ENCODE results near the gene PHACTR3. TPM values are rescaled to one million over a fixed set of nuclear protein-coding genes. Genes with fewer than 3 reads are reported as not detected.

The PHACTR3 gene
- polyA plus RNA-seq, 1 donor, result 8.3 TPM

DNA sequence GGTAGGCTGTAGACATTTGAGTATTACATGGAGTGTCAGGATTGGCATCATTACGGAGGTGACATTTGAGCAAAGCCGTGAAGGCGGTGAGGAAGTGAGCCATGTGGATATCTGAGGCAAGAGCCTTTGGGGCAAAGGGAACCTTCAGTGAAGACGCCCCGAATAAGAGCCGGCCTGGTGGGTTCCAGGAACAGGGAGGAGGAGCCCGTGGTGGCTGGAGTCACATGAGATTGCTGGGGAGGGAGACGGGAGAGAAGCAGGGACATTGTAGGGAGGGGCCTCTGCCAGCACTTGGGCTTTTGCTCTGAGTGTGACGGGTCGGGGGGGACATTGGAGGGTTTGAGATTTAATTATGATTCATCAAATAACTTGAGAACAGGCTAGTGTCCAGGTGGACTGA lies 78.3 kb downstream of the PHACTR3 start:
- Histone ChIP-seq H3K27me3 (ENCODE audit: control insufficient read depth, insufficient read depth, low read length) (no peaks in the 10 kb centered on the region), H3K36me3 (ENCODE audit: control insufficient read depth, insufficient read depth, low read length) (no peaks in the 10 kb centered on the region), H3K27ac (ENCODE audit: low read length) (no peak overlapping the region), H3K4me3 (ENCODE audit: low read length) (no peak overlapping the region), H3K4me1 (ENCODE audit: control insufficient read depth, insufficient read depth, low read length) (no peaks in the 10 kb centered on the region), H3K9me3 (ENCODE audit: control insufficient read depth, low read depth, low read length) (no peaks in the 10 kb centered on the region)
- no peak for DNase-seq
- WGBS (ENCODE audit: insufficient coverage, low lambda C conversion rate), result no CpG with 5 or more reads among the region's 10 CpGs

DNA sequence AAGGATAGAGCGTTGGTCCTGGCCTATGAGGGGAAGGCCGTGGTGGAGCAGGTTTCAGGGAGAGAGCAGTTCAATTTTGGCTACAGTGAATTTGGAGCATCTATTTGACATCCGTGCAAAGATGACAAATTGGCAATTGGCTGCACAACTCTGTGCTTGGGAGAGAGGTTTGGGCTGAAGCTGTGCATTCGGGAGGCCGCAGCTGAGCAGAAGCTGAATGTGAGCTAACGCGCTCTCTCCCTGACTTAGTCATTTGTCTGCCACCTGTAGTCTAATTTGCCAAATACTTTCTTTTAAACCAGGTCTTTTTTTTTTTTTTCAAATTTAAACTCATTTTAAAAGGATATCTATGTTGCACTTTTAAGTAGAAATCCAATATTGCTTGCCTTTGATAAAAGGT lies 78.8 kb downstream of the PHACTR3 start:
- H3K27ac ChIP-seq (ENCODE audit: low read length), result no peak overlapping the region
- H3K9me3 ChIP-seq (ENCODE audit: control insufficient read depth, low read depth, low read length), result no peaks in the 10 kb centered on the region

DNA sequence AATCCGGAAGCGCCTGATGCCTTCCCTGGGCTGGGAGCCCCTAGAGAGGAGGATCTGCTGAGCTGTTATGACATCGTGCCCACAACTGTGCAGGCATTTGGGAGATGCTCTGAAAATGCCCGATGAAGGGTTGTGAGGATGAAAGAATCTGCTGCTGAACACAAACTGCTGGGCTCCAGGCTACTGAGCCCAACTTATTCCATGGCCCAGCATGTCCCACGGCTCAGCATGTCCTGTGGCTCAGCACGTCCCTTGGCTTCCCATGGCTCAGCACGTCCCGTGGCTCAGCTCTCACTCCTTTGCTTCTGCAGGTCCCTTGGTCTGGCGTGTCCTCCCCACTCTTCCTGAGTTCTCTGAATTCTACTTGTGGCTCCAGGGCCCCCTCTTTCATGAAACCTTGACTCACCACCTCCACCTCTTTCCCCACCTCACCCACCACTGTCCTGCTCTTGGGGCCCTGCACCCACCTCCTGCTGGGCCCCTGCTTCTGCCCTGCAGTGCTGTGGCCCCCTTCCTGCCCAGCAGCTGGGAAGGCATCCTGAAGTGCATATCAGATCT lies 80.4 kb downstream of the PHACTR3 start:
- Histone ChIP-seq H3K36me3 (ENCODE audit: control insufficient read depth, insufficient read depth, low read length) (no peaks in the 10 kb centered on the region), H3K27me3 (ENCODE audit: control insufficient read depth, insufficient read depth, low read length) (no peaks in the 10 kb centered on the region), H3K4me3 (ENCODE audit: low read length) (no peak overlapping the region), H3K27ac (ENCODE audit: low read length) (no peak overlapping the region), H3K4me1 (ENCODE audit: control insufficient read depth, insufficient read depth, low read length) (no peaks in the 10 kb centered on the region), H3K9me3 (ENCODE audit: control insufficient read depth, low read depth, low read length) (no peaks in the 10 kb centered on the region)
- WGBS (ENCODE audit: insufficient coverage, low lambda C conversion rate), result no CpG with 5 or more reads among the region's 9 CpGs
- DNase-seq, result no peak

More for the DNA sequence above, 78.8 kb downstream of the PHACTR3 start:
- DNase-seq, result no peak
- Histone ChIP-seq H3K4me1 (ENCODE audit: control insufficient read depth, insufficient read depth, low read length) (no peaks in the 10 kb centered on the region), H3K27me3 (ENCODE audit: control insufficient read depth, insufficient read depth, low read length) (no peaks in the 10 kb centered on the region), H3K36me3 (ENCODE audit: control insufficient read depth, insufficient read depth, low read length) (no peaks in the 10 kb centered on the region), H3K4me3 (ENCODE audit: low read length) (no peak overlapping the region)
- 100% methylated on average over 1 of the region's 7 CpGs for WGBS (ENCODE audit: insufficient coverage, low lambda C conversion rate)

DNA sequence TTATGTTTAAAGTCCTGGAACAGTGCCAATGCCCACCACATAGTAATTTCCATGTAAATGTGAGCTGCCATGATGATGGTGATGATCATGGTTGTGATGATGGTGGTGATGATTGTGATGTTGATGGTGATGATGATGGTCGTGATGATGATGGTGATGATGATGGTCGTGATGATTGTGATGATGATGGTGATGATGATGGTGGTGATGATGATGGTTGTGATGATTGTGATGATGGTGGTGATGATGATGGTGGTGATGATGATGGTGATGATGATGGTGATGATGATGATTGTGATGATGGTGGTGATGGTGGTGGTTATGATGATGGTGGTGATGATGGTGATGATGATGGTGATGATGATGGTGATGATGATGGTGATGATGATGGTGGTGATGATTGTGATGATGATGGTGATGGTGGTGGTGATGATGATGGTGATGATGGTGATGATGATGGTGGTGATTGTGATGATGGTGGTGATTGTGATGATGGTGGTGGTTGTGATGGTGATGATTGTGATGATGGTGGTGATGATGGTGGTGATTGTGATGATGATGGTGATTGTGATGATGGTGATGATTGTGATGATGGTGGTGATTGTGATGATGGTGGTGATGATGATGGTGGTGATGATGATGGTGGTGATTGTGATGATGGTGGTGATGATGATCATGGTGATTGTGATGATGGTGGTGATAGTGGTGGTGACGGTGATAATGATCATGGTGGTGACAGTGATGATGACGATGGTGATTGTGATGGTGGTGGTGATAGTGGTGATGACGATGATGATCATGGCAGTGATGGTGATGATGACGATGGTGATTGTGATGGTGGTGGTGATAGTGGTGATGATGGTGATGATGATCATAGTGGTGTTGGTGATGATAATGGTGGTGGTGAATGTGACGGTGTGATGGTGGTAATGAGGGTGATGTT lies 82.3 kb downstream of the PHACTR3 start:
- Histone ChIP-seq H3K9me3 (ENCODE audit: control insufficient read depth, low read depth, low read length) (no peaks in the 10 kb centered on the region), H3K4me3 (ENCODE audit: low read length) (no peak overlapping the region), H3K36me3 (ENCODE audit: control insufficient read depth, insufficient read depth, low read length) (no peaks in the 10 kb centered on the region), H3K27me3 (ENCODE audit: control insufficient read depth, insufficient read depth, low read length) (no peaks in the 10 kb centered on the region), H3K27ac (ENCODE audit: low read length) (no peak overlapping the region), H3K4me1 (ENCODE audit: control insufficient read depth, insufficient read depth, low read length) (no peaks in the 10 kb centered on the region)
- WGBS (ENCODE audit: insufficient coverage, low lambda C conversion rate), result 95% methylated on average over 7 of the region's 7 CpGs
- no peak for DNase-seq

DNA sequence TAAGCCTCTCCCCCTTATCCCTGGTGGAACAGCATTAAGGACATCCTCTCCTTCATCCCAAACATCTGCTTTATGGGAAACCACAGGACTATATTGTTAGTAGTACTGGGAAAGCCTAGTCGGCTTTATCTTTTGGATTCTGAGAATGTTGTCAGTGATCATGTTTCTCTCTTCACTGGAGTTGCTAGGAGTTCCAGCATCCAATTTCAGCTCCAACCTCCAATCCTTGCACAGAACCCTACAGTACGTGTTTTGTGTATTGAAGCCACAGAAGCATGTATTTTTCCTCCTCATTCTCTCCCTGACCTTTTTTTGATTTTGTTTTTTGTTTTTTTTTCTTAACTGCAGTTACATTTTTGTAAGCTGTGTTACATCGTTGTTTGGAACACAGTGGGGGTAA lies 84.0 kb downstream of the PHACTR3 start:
- Histone ChIP-seq H3K4me3 (ENCODE audit: low read length) (no peak overlapping the region), H3K9me3 (ENCODE audit: control insufficient read depth, low read depth, low read length) (no peaks in the 10 kb centered on the region), H3K36me3 (ENCODE audit: control insufficient read depth, insufficient read depth, low read length) (no peaks in the 10 kb centered on the region), H3K27ac (ENCODE audit: low read length) (no peak overlapping the region), H3K27me3 (ENCODE audit: control insufficient read depth, insufficient read depth, low read length) (no peaks in the 10 kb centered on the region), H3K4me1 (ENCODE audit: control insufficient read depth, insufficient read depth, low read length) (no peaks in the 10 kb centered on the region)
- 82% methylated on average over 2 of the region's 3 CpGs for WGBS (ENCODE audit: insufficient coverage, low lambda C conversion rate)
- no peak for DNase-seq

DNA sequence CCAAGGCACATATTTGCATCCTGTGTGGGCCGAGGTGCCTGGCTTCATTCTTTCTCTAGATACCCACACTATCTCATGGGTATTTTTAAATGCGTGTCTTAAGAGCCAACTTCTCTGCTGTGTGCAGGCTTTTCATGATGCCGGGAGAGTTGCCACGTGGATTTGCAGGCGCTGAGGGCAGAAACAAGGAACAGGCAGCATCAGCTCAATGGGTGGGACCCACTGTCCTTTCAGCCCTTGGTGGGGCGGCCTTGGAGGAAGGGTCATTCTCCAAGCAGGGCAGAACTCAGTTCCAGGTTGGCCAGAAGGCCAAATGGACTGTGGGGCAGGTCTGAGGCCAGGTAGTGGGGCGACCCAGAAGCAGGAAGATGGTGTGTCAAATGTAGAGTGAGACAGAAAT lies 84.7 kb downstream of the PHACTR3 start:
- no CpG with 5 or more reads among the region's 7 CpGs for WGBS (ENCODE audit: insufficient coverage, low lambda C conversion rate)

DNA sequence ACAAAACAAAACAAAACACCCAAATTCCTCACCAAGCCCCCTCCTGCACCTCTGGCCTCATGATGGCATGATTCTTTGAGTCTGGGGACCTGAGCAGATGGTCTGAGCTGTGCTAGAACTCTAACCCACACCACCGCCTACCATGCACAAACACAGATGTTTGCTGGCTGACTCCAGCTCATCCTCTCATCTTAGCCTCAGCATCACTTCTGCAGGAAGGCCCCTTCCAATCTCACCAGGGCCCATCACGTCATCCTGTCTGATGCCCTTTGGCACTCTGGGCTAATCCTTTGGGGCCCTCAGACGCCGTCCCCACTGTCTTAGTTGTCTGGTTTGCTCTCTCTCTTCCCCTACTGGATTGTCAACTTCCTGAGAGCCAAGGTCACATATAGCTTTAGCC lies 85.8 kb downstream of the PHACTR3 start:
- Histone ChIP-seq H3K27me3 (ENCODE audit: control insufficient read depth, insufficient read depth, low read length) (no peaks in the 10 kb centered on the region), H3K9me3 (ENCODE audit: control insufficient read depth, low read depth, low read length) (no peaks in the 10 kb centered on the region), H3K27ac (ENCODE audit: low read length) (no peak overlapping the region), H3K4me3 (ENCODE audit: low read length) (no peak overlapping the region), H3K4me1 (ENCODE audit: control insufficient read depth, insufficient read depth, low read length) (no peaks in the 10 kb centered on the region), H3K36me3 (ENCODE audit: control insufficient read depth, insufficient read depth, low read length) (no peaks in the 10 kb centered on the region)
- no CpG with 5 or more reads among the region's 4 CpGs for WGBS (ENCODE audit: insufficient coverage, low lambda C conversion rate)
- DNase-seq, result no peak

More for the DNA sequence above, 84.7 kb downstream of the PHACTR3 start:
- no peak overlapping the region for H3K4me3 ChIP-seq (ENCODE audit: low read length)
- H3K9me3 ChIP-seq (ENCODE audit: control insufficient read depth, low read depth, low read length), result no peaks in the 10 kb centered on the region
- H3K27me3 ChIP-seq (ENCODE audit: control insufficient read depth, insufficient read depth, low read length), result no peaks in the 10 kb centered on the region
- H3K4me1 ChIP-seq (ENCODE audit: control insufficient read depth, insufficient read depth, low read length), result no peaks in the 10 kb centered on the region
- DNase-seq, result no peak
- H3K27ac ChIP-seq (ENCODE audit: low read length), result no peak overlapping the region
- no peaks in the 10 kb centered on the region for H3K36me3 ChIP-seq (ENCODE audit: control insufficient read depth, insufficient read depth, low read length)

DNA sequence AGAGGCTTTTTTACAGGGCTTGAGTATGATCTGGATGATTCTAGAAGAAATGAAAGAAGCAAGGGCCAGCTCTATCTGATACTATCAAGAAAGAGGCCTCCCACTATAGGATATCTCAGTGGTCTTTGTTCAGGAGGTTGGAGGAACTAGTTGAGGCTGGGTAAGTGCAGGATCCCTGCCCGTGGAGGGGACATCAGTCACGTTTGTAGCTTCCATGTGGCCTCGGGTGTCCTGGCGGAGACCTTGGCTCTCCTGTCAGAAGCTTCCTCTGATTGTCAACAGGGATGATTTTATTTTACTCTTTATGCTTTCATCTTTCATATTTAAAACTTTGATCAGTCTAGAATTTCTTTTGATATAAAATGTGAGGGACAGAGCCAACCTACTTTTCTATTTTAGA lies 86.6 kb downstream of the PHACTR3 start:
- DNase-seq, result no peak
- H3K9me3 ChIP-seq (ENCODE audit: control insufficient read depth, low read depth, low read length), result no peaks in the 10 kb centered on the region
- H3K27me3 ChIP-seq (ENCODE audit: control insufficient read depth, insufficient read depth, low read length), result no peaks in the 10 kb centered on the region
- no CpG with 5 or more reads among the region's 4 CpGs for WGBS (ENCODE audit: insufficient coverage, low lambda C conversion rate)
- no peaks in the 10 kb centered on the region for H3K4me1 ChIP-seq (ENCODE audit: control insufficient read depth, insufficient read depth, low read length)
- H3K4me3 ChIP-seq (ENCODE audit: low read length), result no peak overlapping the region
- H3K36me3 ChIP-seq (ENCODE audit: control insufficient read depth, insufficient read depth, low read length), result no peaks in the 10 kb centered on the region
- no peak overlapping the region for H3K27ac ChIP-seq (ENCODE audit: low read length)

DNA sequence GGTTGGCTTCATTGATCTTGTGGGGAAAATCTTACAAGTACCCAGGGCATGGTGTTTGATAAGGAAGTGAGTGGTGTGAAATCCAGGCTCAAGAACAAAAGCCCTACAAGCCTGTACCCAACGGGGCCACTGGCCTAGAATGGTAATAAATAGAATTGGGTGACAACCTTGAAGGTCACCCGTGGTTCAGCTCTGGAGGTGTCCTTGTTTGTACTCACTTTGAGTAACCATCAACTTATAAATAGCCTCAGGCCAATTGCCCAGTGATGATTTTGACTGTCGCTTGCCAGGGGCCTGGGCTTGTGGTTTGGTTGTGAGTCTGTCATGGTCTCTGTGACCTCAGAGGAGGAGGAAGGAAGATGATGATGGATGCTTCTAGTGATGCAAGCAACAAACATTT lies 87.8 kb downstream of the PHACTR3 start:
- Histone ChIP-seq H3K9me3 (ENCODE audit: control insufficient read depth, low read depth, low read length) (no peaks in the 10 kb centered on the region), H3K4me1 (ENCODE audit: control insufficient read depth, insufficient read depth, low read length) (no peaks in the 10 kb centered on the region), H3K36me3 (ENCODE audit: control insufficient read depth, insufficient read depth, low read length) (no peaks in the 10 kb centered on the region), H3K27me3 (ENCODE audit: control insufficient read depth, insufficient read depth, low read length) (no peaks in the 10 kb centered on the region), H3K4me3 (ENCODE audit: low read length) (no peak overlapping the region), H3K27ac (ENCODE audit: low read length) (no peak overlapping the region)
- WGBS (ENCODE audit: insufficient coverage, low lambda C conversion rate), result no CpG with 5 or more reads among the region's 3 CpGs
- DNase-seq, result no peak

DNA sequence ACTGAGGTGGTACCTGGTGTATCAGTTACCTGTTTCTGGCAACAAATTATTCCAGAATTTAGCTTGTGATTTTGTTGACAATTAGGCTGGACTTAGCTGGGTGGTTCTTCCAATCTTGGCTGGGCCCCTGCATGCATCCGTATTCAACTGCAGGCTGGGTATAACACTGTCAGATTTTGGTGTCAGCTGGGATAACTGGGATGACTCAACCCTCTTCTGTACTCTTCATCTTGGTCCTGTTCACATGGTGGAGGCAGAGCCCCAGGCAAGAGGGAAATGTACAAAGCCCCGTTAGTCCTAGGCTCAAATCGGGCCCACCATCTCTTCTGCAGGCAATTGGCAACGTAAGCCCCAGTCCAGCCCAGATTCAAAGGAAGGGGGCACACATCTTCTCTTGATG lies 89.2 kb downstream of the PHACTR3 start:
- Histone ChIP-seq H3K36me3 (ENCODE audit: control insufficient read depth, insufficient read depth, low read length) (no peaks in the 10 kb centered on the region), H3K27ac (ENCODE audit: low read length) (no peak overlapping the region), H3K4me3 (ENCODE audit: low read length) (no peak overlapping the region), H3K27me3 (ENCODE audit: control insufficient read depth, insufficient read depth, low read length) (no peaks in the 10 kb centered on the region), H3K4me1 (ENCODE audit: control insufficient read depth, insufficient read depth, low read length) (no peaks in the 10 kb centered on the region), H3K9me3 (ENCODE audit: control insufficient read depth, low read depth, low read length) (no peaks in the 10 kb centered on the region)
- WGBS (ENCODE audit: insufficient coverage, low lambda C conversion rate), result no CpG with 5 or more reads among the region's 4 CpGs
- no peak for DNase-seq
